NAMALWA (cell line): ENCODE measurements around the gene CFDP1.
"Not testable (repeated sequence)": the region's sequence is repeated elsewhere in the genome, so short reads cannot be mapped to it uniquely, and the experiment has no call there.

Experiments
- DNase-seq: peaks from one replicate; pipeline ENCODE4 v3.0.0-alpha.2; 2015; ENCODE audit warnings: low spot score

CFDP1 gene

DNA sequence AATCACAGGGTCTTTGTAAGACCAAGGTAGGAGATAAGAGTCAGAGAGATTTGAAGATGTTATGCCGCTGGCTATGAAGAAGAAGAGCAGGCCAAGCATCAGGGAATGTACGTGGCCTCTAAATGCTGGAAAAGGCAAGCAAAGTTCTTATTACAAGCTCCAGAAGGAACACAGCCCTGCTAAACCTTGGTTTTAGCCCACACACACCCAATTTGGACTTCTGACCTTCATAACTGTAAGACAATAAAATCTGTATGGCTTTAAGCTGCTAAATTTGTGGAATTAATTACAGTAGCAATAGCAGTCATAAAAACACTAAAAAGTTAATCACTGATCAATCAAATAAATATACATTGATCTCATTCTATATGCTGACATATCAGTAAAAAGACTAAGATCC, 25.1 kb upstream of the CFDP1 start:
- DNase-seq = no peak

DNA sequence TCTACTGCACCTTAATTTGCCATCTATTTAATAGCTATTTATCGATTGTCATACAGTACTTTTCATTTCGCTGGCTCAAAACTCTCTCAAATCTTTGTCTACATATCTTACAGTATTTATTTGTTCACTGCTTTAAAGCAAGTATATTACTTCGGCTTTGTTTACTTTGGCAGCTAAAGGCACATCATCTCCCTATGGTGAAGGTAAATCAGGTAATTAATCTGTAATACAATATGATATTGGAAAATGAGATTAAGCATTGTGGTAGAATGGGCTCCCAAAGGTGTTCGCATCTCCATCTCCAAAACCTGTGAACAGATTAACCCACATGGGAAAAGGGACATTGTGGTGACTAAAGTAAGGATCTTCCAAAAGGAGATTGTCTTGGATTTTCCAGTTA, 24.7 kb upstream of the CFDP1 start:
- DNase-seq = no peak

DNA sequence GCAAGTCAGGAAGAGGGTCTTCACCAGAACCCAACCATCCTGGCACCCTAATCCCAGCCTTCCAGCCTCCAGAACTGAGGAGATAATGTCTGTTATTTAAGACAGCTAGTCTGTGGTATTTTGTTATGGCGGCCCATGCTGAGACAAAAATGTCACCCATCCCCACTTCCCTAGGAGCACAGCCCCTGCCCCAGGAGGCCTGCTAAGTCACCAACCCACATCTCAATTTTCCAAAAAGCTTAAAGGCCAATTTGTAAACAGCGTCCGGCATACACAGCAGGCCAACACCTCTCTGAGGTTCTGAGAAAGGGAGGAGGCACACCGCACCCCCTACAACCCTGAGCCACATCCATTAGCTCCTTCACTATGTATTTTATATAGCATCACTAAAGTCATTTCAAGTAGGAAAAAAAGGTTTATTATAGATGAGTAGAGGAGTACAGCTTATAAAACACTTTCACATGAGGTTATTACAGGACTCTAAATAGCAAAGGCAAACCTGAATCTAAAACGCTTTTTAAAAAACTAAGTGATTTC, 24.2 kb upstream of the CFDP1 start:
- no peak for DNase-seq

DNA sequence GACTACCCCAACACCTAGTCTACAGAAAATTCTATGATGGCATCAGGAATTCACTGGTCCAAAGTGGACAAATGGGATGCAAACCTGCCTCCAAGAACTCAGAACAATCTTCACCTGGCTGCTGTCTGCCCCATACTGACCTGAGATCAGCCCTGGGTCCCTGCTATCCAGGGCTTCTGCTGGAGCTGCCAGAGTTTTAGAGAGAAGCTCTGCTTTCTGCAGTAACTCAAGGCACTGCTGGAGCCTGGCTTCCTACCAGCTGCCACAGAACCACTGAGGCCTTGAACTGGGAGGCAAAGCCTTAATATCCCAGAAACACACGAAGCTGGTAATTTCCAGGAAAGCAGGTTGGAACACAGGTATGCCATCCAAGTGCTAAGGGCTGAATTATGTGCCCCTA, 23.7 kb upstream of the CFDP1 start:
- no peak for DNase-seq

DNA sequence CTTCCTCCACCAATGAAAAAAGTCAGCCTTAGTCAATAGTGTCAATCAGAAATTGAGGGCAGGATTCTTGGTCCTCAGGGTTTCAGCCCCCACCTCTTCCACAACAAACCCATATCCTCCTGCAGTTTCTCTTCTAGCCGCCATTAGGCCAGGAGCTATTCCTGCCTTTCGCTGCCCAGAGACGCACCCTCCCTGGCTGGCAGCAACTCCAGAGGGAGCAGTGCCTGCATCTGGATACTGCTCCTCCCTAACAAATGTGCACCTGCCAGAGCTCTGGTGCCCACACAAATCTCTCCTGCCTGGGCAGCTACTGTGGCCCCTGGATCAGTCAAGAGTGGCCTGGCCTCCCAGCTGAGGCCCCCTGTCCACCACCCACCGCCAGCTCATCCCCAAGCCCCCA, 23.2 kb upstream of the CFDP1 start:
- not testable (repeated sequence) for DNase-seq

DNA sequence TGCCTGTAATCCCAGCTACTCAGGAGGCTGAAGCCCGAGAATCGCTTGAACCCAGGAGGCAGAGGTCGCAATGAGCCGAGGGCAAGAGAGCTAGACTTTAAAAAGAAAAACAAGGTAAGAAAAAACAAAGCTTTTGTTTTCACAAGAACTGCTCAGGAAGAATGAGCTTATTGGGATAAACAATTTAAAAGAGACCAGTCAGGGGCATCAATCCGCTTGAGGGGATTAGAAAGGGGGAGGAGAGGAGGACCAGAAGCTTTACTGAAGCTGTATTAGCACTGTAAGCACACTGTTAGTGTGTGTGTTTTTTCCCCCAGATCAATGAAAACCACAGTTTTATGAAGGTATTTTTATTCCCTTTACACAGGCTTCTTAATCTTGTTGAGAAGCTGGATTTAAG, 22.4 kb upstream of the CFDP1 start:
- no peak for DNase-seq

DNA sequence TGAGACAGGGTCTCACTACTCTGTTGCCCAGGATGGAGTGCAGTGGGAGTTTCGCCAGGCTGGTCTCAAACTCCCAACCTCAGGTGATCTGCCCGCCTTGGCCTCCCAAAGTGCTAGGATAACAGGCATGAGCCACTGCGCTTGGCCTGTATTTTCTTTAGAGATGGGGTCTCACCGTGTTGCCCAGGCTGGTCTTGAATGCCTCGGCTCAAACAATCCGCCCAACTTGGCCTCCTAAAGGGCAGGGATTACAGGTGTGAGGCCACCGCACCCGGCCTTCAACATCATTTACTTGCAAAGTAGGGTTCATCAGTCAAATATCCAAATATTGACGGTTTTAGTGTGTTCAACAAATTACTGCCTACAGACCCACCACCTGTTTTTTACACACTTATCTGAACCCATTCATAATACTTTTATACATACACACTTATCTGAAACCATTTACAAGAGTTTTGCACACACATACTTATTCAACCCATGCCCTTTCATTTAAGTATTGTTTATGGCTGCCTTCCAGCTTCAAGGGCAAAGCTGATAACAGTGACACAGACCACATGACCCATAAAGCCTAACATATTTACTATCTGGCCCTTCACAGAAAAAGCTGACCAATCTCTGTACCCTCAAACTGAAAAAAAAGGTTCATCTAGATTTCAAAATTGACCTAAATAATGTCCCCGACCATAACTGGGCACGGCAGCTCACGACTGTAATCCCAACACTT, 19.3 kb upstream of the CFDP1 start:
- DNase-seq = no peak

DNA sequence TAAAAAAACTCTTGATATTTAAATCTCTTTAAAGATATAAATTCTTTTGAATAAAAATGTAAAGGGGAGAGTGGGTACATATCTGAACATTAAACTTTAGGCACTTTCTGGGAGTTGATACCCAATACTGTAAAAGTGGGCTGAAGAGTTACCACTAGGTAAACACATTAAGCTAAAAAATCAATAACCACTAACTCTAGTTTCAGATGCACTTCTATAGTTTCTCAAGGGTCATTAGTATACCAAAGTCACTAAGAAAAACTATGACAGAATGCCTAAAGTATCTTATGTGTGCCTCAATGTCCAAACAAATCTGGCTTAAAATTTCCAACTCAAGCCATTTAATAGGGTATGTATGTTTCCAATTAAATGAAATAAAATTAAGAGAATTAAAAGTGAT, 13.1 kb upstream of the CFDP1 start:
- no peak for DNase-seq

DNA sequence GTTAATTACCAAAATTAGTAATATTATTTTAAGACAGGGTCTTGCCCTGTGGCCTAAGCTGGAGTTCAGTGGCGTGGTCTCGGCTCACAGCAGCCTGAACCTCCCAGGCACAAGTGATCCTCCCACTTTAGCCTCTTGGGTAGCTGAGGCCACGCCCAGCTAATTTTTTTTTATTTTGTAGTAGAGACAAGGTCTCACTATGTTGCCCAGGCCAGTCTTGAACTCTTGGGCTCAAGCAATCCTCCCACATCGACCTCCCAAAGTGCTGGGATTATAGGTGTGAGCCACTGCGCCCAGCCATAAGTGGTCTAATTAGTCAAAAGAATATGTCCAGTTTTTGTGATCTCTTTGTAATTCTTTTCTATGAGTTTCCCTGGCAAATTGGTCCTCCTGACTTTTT, 12.0 kb upstream of the CFDP1 start:
- no peak for DNase-seq

DNA sequence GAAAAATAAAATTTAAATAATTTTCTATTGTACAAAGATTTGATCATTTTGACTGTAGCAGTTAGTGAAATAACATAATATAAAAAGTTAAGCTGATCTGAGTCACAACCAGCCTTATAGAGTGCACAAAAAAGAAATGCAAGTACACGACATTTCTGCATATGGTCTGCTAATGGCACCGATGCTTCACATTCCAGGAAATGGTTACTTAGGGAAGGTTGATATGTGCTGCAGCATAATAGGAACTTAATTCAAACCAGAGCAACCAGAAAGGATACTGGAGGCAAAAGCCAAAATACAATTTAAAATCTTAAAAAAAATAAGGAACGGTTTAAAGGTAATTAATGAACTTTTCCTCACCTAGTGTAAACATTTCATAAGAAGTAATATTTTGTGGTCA, 10.0 kb upstream of the CFDP1 start:
- DNase-seq = no peak

DNA sequence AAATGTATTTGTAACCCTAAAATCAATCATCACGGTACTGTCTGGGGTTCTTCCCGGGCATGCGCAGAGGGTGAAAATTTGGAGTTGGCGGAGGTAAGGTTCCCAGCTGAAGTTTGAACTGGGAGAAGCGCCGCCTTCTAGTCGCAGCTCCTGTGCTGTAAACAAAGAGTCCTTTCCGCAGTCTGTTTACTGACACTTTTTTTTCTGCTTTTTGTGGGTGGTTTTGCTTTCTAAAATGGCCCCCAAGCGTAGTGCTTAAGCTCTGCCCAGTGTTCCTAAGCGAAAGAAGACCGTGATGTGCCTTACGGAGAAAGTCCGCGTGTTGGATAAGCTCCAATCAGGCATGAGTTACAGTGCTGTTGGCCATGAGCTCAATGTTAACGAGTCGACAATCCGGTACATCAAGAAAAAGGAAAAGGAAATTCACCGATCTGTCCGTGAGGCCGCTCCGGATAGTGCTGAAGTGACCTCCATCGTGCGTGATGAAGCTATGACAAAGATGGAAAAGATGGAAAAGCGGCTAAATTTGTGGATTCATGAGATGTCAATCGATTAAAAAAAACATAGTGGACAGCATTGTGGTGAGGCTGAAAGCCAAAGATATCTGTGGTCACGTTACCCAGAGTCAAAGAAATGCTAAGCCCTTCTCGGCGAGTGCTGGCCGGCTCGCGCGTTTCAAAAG, 570 bp upstream of the CFDP1 start:
- no peak for DNase-seq

DNA sequence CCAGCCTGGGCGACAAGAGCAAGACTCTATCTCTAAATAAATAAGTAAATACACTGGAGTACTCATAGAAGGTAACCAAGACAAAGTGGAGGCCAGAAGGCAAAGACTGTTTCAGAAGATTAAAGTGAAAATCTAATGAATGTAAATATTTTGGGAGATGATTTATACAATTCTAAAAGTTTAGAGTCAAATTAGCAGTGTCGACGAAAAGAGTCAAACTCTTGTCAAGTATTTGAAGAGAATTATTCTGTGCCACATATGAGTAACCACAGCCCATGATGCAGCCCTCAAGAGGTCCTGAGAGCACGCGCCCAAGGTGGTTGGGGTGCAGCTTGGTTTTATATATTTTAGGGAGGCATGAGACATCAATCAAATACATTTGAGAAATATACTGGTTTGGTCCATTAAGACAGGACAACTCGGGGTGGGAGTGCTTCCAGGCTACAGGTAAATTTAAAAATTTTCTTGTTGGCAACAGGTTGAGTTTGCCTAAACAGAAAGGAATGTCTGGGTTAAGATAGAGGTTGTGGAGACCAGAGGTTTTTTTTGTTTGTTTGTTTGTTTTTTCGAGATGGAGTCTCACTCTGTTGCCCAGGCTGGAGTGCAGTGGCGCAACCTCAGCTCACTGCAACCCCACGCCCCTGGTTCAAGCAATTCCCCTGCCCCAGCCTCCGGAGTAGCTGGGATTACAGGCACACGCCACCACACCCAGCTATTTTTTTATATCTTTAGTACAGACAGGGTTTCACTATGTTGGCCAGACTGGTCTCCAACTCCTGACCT, 3.5 kb downstream of the CFDP1 start:
- DNase-seq = no peak

DNA sequence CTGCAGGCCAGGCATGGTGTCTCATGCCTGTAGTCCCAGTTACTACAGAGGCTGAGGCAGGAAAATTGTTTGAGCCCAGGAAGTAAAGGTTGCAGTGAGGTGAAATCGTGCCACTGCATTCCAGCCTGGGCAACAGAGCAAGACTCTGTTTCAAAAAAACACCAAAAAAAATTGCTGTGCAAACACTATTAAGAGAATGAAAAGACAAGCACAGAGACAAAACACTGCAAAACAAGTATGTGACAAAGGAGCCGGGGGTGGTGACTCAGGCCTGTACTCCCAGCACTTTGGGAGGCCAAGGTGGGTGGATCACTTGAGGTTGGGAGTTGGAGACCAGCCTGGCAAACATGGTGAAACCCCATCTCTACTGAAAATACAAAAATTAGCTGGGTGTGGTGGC, 6.8 kb downstream of the CFDP1 start:
- DNase-seq = not testable (repeated sequence)

DNA sequence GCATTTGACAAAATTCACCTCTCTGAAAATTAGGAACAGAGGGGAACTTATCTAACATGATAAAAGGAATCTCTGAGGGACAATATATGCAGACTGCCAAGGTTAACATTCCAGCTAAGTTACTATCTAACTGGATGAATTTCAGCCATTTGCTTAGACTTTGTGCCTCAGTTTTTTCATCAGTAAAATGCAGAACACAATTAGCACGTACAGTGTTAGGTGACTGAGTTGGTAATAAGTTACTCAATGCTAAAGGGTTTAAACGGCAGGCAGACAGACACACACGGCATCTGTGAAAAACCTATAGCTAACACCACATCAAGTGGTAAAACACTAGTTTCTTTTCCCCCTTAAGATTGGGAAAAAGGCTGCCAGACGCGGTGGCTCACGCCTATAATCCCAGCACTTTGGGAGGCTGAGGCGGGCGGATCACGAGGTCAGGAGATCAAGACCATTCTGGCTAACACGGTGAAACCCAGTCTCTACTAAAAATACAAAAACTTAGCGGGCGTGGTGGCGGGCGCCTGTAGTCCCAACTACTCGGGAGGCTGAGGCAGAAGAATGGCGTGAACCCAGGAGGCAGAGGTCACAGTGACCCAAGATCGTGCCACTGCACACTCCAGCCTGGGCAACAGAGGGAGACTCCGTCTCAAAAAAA, 9.1 kb downstream of the CFDP1 start:
- not testable (repeated sequence) for DNase-seq

DNA sequence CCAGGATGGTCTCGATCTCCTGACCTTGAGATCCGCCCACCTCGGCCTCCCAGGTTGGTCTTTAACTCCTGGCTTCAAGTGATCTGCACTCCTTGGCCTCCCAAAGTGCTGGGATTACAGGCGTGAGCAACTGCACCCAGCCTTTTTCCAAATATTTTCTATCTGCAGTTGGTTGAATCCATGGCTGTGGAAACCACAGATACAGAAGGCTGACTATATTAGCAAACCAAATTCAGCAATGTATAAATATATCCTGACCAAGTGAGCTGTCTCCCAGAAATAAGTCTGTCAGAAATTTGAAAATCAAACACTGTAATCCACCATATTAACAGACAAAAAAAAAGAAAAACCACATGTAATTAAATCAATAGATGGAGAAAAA, 9.6 kb downstream of the CFDP1 start:
- no peak for DNase-seq

DNA sequence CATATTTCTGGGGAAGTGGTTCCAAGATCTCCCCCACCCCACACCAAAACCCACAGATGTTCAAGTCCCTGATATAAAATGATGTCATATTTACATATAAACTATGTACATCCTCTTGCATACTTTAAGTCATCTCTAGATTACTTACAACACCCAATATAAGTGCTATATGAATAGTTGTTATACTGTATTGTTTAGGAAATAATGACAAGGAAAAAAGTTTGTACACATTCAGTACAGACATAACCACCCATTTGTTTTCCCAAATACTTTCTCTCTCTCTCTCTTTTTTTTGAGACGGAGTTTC, 11.5 kb downstream of the CFDP1 start:
- DNase-seq = no peak

DNA sequence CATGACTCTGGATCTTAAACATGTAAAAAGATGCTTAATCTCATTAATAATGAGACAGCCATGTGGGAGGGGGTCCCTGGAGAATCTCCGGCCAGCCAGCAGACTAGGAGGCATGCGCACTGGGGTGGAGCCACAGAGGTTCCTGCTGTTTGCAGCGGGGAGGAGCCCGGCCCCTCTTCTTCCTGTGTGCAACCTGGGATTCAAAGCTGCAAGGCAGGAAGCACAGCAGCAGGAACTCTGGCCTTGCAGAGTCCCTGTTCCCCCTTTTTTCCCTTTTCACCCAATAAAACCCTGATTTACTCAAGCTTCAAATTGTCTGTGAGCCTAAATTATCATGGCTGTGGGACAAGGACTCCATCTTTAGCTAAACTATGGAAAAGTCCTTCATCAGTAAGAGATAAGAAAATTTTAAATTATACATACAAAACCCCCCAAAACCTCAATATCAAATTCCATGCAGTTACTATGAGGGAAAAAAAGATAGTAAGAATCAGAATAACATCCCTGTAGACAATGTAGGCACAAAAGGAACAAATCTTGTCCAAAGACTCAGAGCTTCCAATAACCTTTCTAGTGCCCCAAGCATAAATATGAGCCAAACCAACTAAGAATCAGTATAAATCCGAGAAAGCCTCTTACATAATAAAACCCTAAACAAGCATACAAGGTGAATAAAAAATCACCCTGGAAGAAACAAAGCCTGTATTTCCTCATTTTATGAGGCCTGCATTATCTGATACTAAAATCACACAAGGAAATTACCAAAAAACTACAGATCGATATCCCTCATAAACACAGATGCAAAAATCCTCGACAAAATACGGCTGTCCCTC, 12.1 kb downstream of the CFDP1 start:
- DNase-seq = peak; percentile 41

DNA sequence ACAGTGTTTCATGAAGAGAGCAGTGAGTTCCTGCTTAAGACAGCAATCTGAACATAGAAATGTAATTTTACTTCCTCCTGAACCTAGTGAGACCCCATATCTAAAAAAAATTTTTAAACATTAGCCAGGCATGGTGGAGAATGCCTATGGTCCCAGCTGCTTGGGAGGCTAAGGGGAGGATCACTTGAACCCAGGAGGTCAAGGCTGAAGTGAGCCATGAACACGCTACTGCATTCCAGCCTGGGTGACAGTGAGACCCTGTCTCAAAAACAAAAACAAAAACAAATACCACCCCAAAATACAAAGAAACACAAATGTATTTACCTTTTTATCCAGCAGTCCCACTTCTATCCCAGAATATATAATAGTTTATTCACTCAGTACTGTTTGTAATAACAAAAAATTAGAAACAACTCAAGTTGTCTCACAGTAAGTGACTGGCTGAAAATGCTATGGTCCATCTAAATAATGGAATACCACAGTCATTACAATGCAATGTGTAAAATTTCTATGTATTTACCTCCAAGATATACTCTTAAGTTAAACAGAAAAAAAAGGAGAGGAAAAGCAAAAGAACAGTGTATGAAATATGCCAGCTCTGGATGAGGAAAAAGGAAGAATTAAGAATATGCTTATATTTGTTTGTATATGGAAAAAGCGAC, 16.3 kb downstream of the CFDP1 start:
- DNase-seq = no peak

DNA sequence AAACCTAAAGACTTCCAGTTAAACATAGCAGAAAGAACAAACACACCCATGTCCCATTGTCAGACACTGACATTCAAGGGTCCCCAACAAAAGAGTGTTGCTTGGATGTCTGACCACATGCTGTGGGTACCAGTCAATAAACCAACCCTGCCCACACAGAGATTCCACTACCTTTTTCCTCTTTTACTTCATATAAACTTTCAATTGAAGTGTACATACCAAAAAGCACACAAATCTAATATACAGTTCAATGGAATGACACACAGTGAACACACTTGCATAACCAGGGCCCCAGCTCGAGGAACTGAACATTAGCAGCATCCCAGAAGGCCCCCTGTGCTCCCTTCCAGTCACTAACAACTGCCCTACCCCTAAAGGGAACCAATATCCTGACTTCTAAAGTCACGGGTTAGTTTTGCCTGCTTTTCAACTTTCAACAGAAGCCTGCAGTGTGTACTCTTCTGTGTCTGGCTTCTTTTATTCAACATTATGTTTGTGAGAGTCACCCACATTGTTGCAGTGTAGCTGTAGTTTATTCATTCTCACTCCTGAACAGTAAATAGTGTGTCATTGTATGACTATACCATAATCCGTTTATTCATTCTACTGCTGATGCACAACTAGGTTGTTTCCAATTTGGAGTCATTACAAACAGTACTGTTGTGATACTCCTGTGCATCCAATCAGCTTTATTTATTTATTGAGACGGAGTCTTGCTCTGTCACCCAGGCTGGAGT, 18.0 kb downstream of the CFDP1 start:
- no peak for DNase-seq

DNA sequence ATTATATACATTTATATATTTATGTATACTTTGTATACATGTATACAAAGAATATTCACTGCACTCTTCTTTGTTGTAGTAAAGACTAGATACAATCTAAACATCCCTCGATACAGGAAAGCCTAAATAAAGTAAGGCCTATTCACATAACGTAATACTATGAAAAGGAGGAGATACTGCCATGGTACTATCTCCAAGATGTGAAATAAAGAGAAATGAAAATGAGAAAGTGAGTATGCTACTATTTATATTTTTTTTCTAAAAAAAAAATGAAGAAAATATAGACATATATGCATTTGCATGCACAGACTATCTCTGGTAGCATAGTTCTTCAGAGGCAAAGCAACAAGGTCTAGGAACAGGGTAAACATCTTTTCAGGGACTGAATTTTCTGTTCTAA, 19.4 kb downstream of the CFDP1 start:
- DNase-seq = no peak
